HG03565 (cell line): ENCODE results near the gene PCA3.
"Not testable (repeated sequence)": the region's sequence is repeated elsewhere in the genome, so short reads cannot be mapped to it uniquely, and the experiment has no call there.

Experiments used
- ATAC-seq: cut with Tn5 transposase; IDR thresholded peaks from one replicate; pipeline ENCODE4 v1.9.1; 2021; ENCODE audit warnings: mild to moderate bottlenecking, moderate library complexity; ENCODE audit not compliant: unreplicated experiment

Gene PCA3

DNA sequence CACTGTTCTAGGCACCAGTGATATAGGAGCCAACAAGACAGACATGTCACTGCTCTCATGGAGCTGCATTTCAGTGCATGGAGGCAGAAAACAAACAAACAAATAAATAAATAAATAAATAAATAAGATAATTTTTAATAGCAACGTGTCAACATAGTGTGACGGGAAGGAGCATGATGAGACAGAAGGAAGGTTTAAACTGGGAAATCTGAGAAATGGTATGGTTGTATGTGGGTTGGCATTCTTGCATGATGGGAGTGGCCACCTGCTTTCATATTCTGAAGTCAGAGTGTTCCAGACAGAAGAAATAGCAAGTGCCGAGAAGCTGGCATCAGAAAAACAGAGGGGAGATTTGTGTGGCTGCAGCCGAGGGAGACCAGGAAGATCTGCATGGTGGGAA lies at the start of gene PCA3:
PCA3 (plus strand) TSS at position 301 of the 400 bp plus-strand sequence.
- no peak for ATAC-seq

DNA sequence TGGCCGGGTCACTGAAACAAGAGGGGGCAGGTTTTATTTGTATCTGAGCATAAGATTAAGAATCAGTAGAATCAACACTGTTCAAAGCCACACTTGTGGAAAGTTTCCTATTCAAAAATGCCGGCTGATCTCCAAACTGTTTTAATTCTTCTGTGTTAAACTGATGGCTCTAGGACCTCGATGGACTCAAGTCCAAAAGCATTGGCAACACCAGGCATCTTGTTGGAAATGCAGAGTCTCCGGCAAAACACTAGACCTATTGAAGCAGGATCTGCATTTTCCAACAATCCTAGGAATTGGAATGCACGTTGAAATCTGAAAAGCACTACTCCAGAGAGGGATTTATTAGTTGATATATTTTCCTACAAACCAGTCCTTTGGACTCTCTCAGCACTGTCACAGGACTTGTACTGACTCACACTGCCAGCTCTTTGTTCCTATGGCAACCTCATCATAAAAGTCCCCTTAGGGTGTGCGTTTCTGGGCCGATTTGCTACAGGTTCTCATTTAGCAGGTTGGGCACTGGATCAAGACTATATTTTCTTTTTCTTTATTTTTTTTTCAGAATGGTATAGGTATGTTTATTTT lies 48.1 kb upstream of the PCA3 start:
- no peak for ATAC-seq

DNA sequence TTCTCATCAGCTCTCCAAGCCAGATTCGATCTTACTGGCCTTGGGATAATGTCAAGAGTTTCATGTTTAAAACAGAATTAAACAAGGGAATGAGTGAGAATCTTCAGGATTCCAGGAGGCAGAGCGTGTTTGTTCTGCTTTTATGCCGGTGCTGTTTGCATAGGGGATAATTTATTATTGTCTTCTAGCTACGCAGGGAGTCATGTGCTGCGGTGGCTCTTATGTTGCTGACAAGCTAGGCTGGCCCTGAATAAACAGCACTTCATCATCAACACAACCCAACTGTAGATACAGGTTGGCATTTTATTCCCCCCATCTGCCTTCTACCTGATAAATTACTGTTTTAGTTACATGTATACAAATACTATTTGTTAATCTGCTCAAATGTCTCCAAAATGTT lies 47.1 kb upstream of the PCA3 start:
- no peak for ATAC-seq

DNA sequence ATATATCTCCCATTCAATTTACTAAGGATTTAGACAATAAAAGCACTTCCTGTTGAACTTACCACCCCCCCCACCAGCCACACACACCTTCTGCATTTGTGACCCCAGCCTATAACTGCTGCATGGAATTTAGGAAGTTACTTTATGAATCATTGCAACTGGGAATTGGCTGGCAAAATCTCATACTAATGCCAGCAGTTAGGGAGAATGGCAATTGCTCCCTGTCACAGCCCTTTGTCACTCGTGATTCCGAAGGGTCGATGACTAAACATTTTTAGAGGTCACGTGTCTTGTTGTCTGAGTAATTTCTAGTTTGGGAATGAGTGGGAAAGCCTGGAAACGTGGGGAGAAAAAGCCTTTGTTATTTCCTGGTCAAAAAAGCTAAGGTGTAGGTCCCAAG lies 46.6 kb upstream of the PCA3 start:
- ATAC-seq: no peak

DNA sequence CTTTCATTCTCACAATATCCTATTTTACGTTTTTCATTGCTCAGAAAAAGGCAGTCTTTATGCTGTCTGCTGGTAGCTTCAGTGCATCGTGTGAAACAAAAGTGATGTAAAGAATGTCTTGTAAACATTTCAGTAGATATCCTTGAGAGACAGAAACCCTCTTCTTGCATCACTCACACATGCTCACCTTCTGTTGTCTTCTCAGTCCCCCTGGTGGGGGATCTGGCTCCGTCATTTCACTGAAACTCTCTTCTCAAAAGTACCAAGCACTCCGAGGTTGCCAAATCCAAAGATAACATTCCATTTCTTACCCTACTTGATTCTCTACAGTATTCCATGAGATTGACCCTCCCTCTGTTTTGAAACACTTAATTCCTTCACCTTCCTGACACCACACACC lies 46.1 kb upstream of the PCA3 start:
- no peak for ATAC-seq

DNA sequence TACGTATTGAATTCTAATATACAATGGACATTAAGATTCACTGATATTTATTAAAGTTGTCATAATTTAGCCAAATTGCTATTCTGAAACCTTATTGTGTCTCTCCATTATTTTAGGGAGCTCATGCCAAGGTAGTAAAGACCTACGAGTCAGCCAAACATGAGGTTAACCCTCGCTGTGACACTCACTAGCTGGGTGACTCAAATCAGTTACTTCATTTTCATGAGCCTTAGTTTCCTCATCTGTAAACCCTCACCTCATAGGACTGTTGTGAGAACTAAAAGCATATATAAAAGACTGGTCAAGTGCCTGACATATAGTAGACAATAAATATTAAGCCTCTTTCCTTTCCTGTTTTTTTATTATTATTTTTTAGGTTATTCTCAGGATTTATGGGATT lies 44.0 kb upstream of the PCA3 start:
- ATAC-seq: no peak

DNA sequence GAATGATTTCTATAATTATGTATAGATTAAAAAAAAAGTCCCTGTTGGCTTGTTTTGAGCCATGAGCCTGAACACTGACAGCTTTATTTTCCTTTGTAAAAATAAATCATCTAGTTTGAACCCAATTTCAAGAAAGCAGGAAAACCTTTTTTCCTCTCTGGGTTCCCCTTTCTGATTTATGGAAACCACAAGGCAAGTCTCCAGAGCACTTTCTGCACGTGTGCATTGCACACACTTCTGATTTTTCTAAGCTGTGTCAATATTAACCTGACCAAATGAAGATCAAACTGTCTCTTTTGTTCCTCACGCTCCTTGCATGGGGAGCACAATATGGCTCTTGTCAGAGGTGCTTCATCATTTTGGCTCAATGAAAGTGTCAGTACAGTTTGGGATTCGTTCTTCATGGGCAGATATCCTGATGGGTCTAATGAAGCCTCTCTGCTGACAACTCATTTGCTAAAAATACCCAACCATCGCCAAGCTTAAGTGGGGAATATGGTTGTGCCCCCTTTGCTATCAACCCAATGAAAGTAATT lies 39.2 kb upstream of the PCA3 start:
- ATAC-seq: no peak

DNA sequence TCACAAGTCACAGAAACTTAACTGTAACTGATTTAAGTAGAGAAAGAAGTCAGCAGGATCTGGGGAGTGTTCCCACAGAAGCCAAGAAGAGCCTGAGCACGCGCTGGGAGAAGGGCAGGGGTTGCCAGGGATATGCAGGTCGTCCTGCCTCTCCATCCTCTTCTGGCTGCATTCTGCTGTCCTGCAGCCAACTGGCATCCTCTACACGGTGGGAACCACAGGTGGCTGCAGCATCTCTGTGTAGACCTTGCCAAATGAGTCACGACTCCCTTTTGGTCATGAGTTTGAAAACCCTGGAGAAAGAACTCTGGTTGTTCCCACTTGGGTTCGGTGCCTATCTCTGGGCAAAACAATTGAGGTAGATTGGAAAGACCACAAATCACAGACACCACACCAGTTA lies 38.4 kb upstream of the PCA3 start:
- ATAC-seq: no peak

DNA sequence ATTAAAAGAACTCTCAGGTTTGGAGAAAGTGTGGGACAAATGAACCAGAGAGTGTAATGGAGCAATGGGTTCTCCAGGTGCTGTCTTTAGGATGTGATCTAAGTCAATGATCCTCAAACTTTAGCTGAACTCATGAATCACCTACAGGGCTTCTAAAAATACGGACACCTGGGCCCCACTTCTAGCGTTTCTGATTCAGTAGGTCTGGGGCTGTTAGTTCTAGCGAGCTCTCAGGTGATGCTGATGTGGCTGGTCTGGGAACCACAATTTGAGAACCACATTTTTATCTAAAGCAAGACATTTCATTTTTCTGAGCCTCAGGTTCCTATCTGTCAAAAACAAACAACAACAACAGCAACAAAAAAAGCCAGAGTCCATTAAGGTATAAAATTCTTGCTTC lies 35.1 kb upstream of the PCA3 start:
- no peak for ATAC-seq

DNA sequence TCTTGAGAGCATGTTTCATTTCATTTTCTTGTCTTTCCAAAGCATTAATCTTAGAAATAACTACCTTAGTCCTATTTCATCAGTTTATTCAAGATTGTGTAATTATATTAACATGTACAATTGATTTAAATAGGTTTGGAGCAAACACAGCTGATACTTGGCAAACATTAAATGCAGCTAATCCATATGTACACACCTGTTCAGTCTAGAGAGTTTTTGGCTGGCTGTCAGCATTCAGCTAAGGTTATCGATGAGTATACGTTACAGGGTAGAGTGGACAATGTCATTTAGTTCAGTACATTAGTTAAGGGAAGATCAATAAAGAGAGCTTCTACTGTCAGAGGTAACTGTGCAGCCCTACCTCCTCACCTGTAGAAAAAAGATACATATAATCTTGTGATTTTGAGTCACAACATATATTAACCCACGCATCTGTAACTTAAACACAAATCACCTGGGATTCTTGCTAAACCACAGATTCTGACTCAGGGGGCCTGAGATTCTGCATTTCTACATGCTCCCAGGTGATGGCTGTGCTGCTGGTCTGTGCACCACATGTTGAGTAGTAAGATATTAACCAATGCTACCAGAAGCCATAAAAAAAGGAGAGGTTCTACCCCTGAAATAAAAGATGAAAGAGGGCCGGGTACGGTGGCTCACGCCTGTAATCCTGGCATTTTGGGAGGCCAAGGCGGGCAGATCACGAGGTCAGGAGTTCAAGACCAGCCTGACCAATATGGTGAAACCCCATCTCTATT lies 34.1 kb upstream of the PCA3 start:
- no peak for ATAC-seq

DNA sequence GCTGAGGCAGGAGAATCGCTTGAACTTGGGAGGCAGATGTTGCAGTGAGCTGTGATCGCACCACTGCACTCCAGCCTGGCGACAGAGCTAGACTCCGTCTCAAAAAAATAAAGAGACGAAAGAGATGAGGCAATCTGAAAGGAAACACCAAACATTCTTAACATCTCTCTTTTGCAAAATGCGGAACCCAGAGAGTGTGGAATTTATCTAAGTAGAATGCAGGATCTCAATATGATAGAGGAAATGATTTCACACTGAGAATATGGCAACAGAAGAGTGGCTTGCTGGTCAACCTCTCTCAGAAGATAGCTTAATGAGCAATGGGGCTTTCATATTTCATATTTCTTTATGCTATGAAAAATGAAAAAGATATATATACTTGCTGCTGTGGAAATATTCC lies 33.4 kb upstream of the PCA3 start:
- ATAC-seq: no peak

DNA sequence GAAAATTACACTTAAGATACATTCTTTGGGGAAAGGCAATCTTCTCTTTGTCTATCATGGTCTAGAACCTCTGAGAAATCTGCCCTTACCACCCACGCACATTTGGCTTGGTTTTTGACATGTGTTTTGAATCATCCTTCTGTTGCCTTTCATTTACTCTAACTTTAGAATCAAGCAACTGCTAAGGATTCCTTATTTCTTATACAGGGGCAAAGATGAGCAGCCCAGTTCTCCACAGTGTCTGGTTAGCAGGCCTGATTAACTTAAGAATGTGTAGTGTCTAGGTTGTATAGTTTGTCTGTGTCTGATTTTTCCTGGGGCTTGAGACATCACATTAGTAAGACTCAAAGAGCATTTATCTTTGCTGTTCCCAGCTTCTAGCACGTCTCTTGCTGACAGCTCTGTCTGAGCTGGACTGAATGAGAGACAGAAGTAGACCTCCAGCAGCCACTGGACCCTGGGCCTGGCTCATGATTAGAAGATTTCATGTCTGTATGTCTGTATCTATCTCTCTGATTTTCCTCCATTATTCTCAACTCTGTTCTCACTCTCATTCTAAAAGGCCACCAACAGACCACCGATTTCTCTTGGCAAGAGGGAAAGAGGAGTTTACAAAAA lies 31.8 kb upstream of the PCA3 start:
- ATAC-seq: no peak

DNA sequence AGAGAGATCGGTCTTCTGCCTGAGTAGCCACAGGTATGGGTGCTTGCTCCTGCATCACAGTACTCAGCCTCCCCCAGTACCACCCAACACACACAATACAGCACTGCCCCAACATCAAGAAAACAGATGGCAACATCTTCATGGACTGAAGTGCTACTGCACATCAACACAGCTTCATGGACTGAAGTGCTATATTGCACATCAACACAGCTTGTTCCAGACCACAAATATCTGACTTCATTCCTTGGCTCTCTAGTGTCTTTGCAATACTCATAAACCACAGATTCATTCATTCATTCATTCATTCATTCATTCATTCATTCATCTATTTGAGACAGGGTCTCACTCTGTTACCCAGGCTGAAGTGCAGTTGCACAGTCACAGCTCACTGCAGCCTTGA lies 31.1 kb upstream of the PCA3 start:
- no peak for ATAC-seq

DNA sequence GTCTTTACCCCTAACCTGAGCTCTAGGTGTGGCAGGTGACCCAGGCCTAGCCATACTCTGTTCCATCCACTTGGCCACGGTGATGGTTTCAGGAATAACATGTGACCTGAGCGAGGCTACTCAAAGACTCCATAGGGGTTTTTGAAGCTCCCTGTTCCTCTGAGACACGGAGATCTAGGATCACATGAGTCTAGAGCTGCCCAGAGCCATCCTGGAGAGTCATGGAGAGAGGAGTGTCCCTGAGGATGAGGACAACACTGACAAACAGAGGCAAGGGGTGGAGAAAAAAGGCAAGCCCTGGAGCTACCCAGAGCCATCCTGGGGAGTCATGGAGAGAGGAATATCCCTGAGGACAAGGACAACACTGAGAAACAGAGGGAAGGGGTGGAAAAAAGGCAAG lies 29.5 kb upstream of the PCA3 start:
- ATAC-seq: no peak

DNA sequence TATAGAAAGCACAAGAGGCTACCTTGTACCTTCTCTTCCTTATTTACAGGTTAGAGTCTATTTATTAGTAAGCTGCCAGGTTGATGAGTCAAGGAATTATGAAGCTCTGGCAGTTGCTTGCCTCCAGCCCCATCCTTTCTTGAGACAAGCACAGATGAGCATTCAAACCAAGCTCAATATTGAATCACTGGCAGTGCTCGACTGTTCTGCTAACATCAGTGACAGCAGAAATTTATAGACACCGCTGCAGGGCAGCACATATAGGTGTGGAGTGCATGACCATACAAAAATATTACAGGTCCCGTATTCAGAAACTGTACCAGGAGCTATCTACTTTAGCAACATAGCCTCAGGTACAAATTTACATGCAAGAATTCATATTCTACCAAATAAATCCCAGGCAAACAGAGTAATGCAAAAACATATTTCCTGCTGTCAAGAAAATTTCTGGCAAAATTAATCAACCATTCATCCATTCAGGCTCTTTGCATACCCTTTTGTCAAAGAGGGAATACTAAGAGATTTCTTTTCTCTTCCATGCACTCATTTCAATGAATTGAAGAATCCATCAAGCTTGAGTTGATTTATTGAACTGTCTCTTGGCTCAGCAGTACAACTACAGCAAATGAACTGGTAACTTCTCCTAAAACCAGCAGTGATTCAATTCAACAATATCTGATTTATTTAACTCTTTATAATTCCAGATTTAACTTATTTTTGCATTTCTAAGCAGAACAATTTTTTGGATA lies 26.9 kb upstream of the PCA3 start:
- ATAC-seq: no peak

DNA sequence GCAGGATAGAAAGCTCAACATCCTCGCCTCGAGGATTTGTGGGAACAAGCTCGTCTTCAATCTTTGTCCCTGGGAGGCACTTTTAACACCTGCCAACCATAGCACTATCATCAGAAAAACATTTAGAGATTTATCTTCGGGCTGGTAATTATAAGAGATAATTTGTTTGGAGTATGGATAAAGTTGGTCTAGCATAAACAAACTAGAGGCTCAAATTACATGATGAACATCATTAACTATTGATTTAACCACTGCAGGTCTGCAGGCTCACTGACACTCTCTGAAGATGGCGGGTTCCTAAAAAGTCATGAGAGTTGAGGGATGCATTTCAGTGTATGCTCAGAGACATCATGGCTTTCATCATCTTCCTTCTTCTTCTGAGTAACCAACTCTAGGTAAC lies 25.8 kb upstream of the PCA3 start:
- no peak for ATAC-seq

DNA sequence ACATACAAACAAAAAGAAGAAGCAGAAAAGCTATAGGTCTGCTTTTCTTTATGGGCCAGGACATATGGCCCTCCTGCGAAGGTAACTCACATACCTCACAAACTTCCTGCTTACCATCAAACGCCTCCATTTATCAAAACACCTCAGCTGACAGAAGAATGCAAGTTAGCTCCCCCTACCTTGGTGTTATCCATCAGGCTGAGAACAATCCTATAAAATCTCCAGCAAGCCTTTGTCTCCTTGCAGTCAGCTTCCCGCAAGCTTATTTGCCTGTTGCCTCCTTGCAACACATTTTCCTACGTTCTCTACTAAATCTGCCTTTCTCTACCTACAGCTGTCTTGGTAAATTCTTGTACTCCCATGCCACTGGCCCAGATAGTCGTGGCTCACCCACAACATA lies 22.7 kb upstream of the PCA3 start:
- ATAC-seq: no peak

DNA sequence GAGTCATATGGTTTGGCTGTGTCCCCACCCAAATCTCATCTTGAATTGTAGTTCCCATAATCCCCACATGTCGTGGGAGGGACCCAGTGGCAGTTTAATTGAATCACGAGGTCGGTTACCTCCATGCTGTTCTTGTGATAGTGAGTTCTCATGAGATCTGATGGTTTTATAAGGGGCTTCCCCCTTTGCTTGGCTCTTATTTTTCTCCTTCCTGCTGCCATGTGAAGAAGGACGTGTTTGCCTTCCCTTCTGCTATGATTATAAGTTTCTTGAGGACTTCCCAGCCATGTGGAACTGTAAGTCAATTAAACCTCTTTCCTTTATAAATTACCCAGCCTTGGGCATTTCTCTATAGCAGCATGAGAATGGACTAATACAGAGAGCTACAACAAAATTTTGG lies 21.3 kb upstream of the PCA3 start:
- not testable (repeated sequence) for ATAC-seq

DNA sequence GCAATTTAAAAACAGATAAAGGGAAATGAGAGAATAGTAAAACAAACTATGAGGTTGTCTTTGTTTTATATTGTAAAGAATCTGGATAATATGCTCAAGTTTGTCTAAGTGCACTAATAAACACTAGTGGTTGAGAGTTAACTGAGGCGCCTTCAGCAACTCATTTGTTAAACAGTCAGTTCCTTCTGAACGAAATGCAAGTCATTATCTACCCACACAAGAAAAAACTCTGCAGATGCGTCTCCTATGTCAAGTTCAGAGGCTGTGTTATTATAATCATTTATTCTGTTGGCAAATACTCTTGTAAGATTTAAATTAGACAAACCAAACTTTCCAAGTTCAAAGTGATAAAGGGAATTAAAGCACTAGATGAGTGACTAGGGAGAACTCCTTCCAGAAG lies 20.3 kb upstream of the PCA3 start:
- no peak for ATAC-seq

DNA sequence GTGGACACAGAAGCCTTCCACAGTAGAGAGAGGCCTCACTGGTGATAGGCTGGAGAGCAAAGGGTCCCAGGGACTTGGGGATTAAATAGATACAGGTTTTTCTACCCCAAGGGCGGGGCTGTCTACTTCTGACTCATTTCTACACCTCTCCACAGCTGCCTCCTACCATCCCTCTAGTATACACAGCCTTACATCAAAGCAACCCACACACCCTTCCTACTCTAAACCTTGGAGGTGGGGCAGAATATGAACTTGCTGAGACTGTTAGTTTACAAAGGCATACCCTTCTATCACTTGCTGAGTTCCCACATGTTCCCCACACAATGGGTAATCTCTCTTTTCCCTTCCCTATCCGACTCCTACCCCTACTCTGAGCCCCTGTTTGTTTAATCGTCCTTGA lies 19.9 kb upstream of the PCA3 start:
- ATAC-seq: peak; percentile 77

DNA sequence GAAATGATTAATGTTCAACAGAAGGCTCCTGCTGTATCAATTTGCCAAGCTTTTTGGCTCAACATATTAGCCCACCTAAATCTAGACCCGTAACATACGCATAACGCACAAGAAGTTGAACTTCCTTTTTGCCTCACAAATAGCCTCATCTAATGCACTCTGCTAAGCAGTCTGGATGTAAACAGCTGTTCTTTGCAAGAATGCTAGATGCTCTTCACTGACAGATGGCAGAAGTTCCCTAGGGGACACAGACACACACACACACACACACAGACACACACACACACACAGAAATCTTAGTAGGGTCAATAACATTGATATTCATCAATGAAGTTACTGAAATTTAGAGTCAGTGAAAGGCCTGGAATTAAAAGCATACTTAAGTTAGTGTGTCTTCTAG lies 13.2 kb upstream of the PCA3 start:
- no peak for ATAC-seq

DNA sequence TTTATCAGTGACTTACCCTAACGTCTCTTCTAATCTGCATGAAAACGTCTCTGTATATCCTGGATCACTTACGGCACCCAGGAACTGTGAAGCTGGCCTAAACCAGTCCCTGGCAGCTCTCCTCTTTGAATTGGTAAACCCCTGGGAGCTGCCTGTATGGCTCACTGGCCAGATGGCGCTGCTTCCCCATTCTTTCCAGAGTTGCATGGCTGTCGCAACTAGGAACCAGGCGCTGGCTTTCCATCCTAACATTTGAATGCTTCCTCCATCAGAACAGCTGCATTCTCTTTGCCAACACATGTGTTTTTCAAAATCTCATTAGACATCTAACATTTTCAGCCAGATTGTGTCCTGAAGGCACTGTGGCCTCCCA lies 8.0 kb upstream of the PCA3 start:
- ATAC-seq: peak; percentile 6
